ENCODE data around the gene OCA2. TPM values are rescaled to one million over a fixed set of nuclear protein-coding genes. Genes with fewer than 3 reads are reported as not detected.

OCA2 gene
- polyA plus RNA-seq, 3 donors: not detected

DNA sequence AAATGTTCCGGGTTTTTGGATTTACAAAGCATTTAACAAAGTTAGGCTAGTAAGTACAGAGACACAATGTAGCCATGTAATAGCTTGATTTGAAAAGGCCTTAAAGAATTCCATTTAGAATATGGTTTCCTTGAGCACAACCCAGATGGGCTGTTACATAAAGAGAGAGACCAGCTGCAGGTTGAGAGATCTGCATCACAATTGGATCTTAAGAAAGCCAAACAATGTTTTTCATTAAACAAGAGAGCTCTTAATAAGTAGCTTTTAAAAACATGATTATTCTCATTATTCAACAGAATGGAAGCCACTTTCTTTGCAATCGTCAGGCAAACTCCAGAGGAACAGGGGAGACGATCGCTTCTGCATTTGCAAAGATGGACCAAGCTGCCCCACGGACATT lies 300.3 kb downstream of the OCA2 start:
- no peak overlapping the region for H3K4me3 ChIP-seq (replicated peaks in 1 of 3; ENCODE audit: low read depth in 2 of 3, low read length in 3 of 3)
- WGBS (ENCODE audit: insufficient coverage): 92% methylated on average over 5 of the region's 5 CpGs
- H3K27me3 ChIP-seq (ENCODE audit: control insufficient read depth in 2 of 2, insufficient read depth in 2 of 2, low read length in 2 of 2): no peaks in the 10 kb centered on the region
- no peak overlapping the region for H3K9ac ChIP-seq (ENCODE audit: insufficient read depth, low read length, poor library complexity, severe bottlenecking)
- H3K9me3 ChIP-seq (replicated peaks in 1 of 2; ENCODE audit: control insufficient read depth in 1 of 2, insufficient read depth in 1 of 2, low read length in 2 of 2): peaks cover 20 to 35% of the 10 kb centered on the region in 2 donors
- DNase-seq: no peak
- TF ChIP-seq, protein P1, sequence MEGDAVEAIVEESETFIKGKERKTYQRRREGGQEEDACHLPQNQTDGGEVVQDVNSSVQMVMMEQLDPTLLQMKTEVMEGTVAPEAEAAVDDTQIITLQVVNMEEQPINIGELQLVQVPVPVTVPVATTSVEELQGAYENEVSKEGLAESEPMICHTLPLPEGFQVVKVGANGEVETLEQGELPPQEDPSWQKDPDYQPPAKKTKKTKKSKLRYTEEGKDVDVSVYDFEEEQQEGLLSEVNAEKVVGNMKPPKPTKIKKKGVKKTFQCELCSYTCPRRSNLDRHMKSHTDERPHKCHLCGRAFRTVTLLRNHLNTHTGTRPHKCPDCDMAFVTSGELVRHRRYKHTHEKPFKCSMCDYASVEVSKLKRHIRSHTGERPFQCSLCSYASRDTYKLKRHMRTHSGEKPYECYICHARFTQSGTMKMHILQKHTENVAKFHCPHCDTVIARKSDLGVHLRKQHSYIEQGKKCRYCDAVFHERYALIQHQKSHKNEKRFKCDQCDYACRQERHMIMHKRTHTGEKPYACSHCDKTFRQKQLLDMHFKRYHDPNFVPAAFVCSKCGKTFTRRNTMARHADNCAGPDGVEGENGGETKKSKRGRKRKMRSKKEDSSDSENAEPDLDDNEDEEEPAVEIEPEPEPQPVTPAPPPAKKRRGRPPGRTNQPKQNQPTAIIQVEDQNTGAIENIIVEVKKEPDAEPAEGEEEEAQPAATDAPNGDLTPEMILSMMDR (IDR thresholded peaks at IDR 0.05): no peak
- H3K4me1 Mint-ChIP-seq: no peaks in the 10 kb centered on the region
- H3K27ac ChIP-seq (ENCODE audit: low read depth in 1 of 2, low read length in 2 of 2): no peak overlapping the region
- H3K9me3 Mint-ChIP-seq: peaks cover 10 to 46% (median 19%) of the 10 kb centered on the region in 7 donors
- H4K20me1 ChIP-seq (ENCODE audit: insufficient read depth, low read length): no peaks in the 10 kb centered on the region
- intact Hi-C loops (cut with micrococcal nuclease): no loop called here
- no peak overlapping the region for H3K27ac Mint-ChIP-seq
- no peaks in the 10 kb centered on the region for H3K36me3 Mint-ChIP-seq
- H3K4me1 ChIP-seq (ENCODE audit: control insufficient read depth in 1 of 2, insufficient read depth in 2 of 2, low read length in 2 of 2): no peaks in the 10 kb centered on the region
- H3K4me2 ChIP-seq (replicated peaks; ENCODE audit: extremely low read depth, low read length, poor library complexity, severe bottlenecking): no peak overlapping the region
- H3K36me3 ChIP-seq (replicated peaks in 1 of 2; ENCODE audit: control insufficient read depth in 1 of 2, insufficient read depth in 2 of 2, low read length in 2 of 2): no peaks in the 10 kb centered on the region
- H3K79me2 ChIP-seq (ENCODE audit: insufficient read depth, low read length): no peaks in the 10 kb centered on the region
- peaks cover 0 to 2% (median 0%) of the 10 kb centered on the region in 3 donors for H3K27me3 Mint-ChIP-seq (ENCODE audit: low read depth in 3 of 3)
- no peak overlapping the region for H2AFZ ChIP-seq (ENCODE audit: insufficient read depth, low read depth, low read length, poor library complexity, severe bottlenecking)
- no peak overlapping the region for H3K4me3 Mint-ChIP-seq

DNA sequence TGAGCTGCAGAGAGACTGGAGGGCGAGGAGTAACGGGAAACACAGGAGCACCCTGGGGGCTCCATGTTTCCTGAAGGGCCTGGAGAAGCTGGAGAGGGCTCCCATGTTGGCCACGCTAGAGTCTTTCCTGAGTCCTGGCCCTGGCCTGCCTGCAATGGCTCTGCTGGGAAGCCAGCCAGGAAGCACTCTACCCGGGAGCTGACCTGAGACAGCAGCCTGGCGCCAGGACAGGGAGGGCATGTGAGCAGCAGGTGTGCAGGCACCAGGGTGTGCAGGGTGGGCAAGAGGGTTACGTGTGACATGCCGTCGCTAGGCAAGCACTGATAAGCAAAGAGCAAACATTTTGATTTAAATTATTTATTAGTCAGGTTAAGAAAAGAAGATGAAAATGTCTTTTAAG lies 301.4 kb downstream of the OCA2 start:
- Histone ChIP-seq H3K4me1 (ENCODE audit: control insufficient read depth in 1 of 2, insufficient read depth in 2 of 2, low read length in 2 of 2) (no peaks in the 10 kb centered on the region), H4K20me1 (ENCODE audit: insufficient read depth, low read length) (no peaks in the 10 kb centered on the region), H3K9me3 (replicated peaks in 1 of 2; ENCODE audit: control insufficient read depth in 1 of 2, insufficient read depth in 1 of 2, low read length in 2 of 2) (peaks cover 27 to 40% of the 10 kb centered on the region in 2 donors), H3K4me3 (replicated peaks in 1 of 3; ENCODE audit: low read depth in 2 of 3, low read length in 3 of 3) (no peak overlapping the region), H3K4me2 (replicated peaks; ENCODE audit: extremely low read depth, low read length, poor library complexity, severe bottlenecking) (no peak overlapping the region), H2AFZ (ENCODE audit: insufficient read depth, low read depth, low read length, poor library complexity, severe bottlenecking) (no peak overlapping the region), H3K36me3 (replicated peaks in 1 of 2; ENCODE audit: control insufficient read depth in 1 of 2, insufficient read depth in 2 of 2, low read length in 2 of 2) (no peaks in the 10 kb centered on the region), H3K27me3 (ENCODE audit: control insufficient read depth in 2 of 2, insufficient read depth in 2 of 2, low read length in 2 of 2) (no peaks in the 10 kb centered on the region), H3K27ac (ENCODE audit: low read depth in 1 of 2, low read length in 2 of 2) (no peak overlapping the region), H3K79me2 (ENCODE audit: insufficient read depth, low read length) (no peaks in the 10 kb centered on the region), H3K9ac (ENCODE audit: insufficient read depth, low read length, poor library complexity, severe bottlenecking) (no peak overlapping the region)
- Mint-ChIP-seq H3K9me3 (peaks cover 10 to 47% (median 21%) of the 10 kb centered on the region in 7 donors), H3K4me3 (no peak overlapping the region), H3K36me3 (no peaks in the 10 kb centered on the region), H3K4me1 (no peaks in the 10 kb centered on the region), H3K27ac (no peak overlapping the region), H3K27me3 (ENCODE audit: low read depth in 3 of 3) (peaks cover 0 to 2% (median 0%) of the 10 kb centered on the region in 3 donors)
- 87% methylated on average over 8 of the region's 8 CpGs for WGBS (ENCODE audit: insufficient coverage)
- intact Hi-C loops (cut with micrococcal nuclease): no loop called here
- TF ChIP-seq, protein P1 (IDR thresholded peaks at IDR 0.05): no peak
- no peak for DNase-seq
